Measurements from ENCODE around the gene USHBP1.

GRCh38 chr19:17314007-17314593 lies 49.6 kb upstream of the USHBP1 start:
- no peak for TF ChIP-seq POLR2AphosphoS5 (IDR thresholded peaks at IDR 0.05)
- no peak for TF ChIP-seq CTCF (IDR thresholded peaks at IDR 0.05)
- TF ChIP-seq POLR2A (IDR thresholded peaks at IDR 0.05): no peak

Data from upper lobe of left lung (tissue), 4 donors.